ENCODE data around the gene SLC22A23.

Gene SLC22A23

DNA sequence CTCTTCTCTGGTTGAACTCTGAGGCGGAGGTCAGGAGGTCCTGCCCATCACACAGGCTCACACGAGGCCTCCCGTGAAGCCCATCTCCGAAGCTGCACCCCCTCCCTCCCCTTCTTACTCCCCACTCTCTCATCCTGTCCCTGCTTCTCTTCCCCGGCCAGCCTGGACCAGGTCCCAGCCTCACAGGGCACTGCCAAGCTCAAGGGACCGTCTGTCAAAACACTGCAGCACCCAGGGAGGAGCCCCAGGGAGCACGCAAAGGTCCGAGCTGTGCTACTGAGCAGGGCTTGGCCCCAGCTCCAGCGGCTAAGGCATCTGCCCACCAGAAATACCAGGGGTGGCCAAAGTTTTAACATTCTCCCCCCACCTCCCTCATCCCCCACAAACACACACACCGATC lies 128.1 kb downstream of the SLC22A23 start:
- DNase-seq (ENCODE audit: insufficient read length), result no peak
- no peak for FAIRE-seq
- TF ChIP-seq TAF1 (IDR thresholded peaks at IDR 0.05; ENCODE audit: borderline replicate concordance, low read depth, low read length), result no peak
- TF ChIP-seq POLR2AphosphoS5 (IDR thresholded peaks at IDR 0.05; ENCODE audit: low read depth, low read length), result no peak
- no peak for TF ChIP-seq POLR2A (IDR thresholded peaks at IDR 0.05; ENCODE audit: low read depth, low read length)

DNA sequence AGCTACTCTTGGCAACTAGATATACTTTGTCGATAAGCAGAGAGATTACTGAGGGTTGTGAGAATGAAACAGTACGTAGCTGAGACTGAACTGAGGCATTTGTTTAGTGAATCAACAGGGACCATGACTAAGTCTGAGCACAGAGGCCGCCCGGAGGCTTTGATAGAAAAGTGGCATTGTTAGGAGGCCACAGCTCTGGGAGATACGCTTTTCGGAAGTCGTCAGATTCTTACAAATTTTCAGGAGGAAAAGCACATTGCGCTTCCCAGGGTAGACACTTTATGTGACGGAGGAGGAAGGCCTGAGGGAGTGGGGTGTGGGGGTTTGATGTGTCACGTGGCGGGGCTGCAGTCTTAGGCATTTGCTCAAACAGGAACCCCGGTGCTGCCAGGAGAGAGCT lies 128.7 kb downstream of the SLC22A23 start:
- FAIRE-seq (no peak), DNase-seq (ENCODE audit: insufficient read length) (no peak)
- TF ChIP-seq POLR2AphosphoS5 (IDR thresholded peaks at IDR 0.05; ENCODE audit: low read depth, low read length) (no peak), POLR2A (IDR thresholded peaks at IDR 0.05; ENCODE audit: low read depth, low read length) (no peak), TAF1 (IDR thresholded peaks at IDR 0.05; ENCODE audit: borderline replicate concordance, low read depth, low read length) (no peak)

DNA sequence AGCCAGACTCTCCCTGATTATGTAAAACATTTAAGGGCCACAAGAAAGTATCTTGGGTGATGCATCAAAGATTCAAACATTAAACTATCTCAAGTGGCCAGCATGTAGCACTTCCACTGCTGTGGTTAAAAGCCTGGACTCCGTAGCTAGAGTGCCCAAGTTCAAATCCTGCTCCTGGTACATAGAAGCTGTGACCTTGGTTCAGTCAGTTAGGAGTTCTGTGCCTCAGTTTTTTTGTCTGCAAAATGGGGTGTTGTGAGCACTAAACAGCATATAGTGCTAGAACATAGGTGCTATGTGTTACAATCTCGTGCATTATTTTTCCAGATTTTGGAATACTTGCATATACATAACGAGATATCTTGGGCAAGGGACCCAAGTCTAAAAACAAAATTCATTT lies 129.4 kb downstream of the SLC22A23 start:
- FAIRE-seq (no peak), DNase-seq (ENCODE audit: insufficient read length) (no peak)
- TF ChIP-seq POLR2AphosphoS5 (IDR thresholded peaks at IDR 0.05; ENCODE audit: low read depth, low read length), result no peak

DNA sequence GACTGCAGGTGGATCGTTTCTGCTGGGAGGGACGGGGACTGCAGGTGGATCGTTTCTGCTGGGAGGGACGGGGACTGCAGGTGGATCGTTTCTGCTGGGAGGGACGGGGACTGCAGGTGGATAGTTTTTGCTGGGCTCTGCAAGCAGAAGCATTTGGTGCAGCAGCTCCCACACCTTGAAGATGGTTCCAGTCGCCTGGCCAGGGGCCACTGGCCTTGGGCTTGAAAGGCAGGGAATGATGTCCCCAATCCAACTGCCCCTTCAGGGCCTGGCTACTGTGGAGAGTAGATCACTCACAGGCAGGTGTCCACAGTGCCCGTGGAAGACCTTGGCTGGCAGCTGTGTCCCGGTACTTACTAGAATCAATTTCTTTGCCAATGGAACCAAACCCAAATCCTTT lies 129.9 kb downstream of the SLC22A23 start:
- DNase-seq (ENCODE audit: insufficient read length) (no peak), FAIRE-seq (no peak)
- TF ChIP-seq POLR2A (IDR thresholded peaks at IDR 0.05; ENCODE audit: low read depth, low read length), result no peak
- TF ChIP-seq TAF1 (IDR thresholded peaks at IDR 0.05; ENCODE audit: borderline replicate concordance, low read depth, low read length), result no peak
- TF ChIP-seq POLR2AphosphoS5 (IDR thresholded peaks at IDR 0.05; ENCODE audit: low read depth, low read length), result no peak

DNA sequence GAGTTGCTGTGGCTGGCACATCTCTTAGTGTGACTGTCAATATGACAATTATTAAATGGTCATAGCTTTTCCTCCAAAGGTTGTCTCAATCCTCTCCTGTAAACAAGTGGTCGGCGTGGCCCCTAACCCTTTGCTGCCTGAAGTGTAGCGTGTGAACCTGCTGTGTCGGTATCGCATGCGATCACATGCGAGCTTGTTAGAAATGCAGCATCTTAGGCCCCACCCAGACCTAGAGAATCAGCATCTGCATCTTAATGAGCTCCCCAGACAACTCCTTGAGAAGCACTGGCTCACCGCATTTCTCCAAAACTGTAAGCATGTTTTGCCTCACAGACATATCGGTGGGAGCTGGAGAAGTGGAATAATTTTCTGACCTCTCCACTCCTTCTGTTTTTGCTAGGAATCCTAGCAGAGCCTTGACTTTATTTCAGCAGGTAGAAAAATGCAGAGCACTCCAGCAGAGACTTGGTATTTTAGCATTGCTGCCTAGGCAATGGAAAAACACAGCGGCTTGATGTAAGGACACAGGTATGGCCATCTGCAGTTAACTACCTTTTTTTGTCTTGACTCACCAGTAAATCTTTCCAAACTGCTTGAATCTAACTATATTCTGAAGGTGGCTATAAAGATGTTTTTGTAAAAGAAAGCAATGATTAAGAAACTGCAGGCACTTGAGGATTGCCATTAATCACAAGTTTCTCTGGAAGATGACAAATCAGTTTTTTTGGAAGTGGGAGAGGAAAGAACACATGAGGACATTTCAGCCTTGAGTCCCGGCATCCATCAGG lies 130.5 kb downstream of the SLC22A23 start:
- FAIRE-seq (no peak), DNase-seq (ENCODE audit: insufficient read length) (no peak)
- TF ChIP-seq POLR2A (IDR thresholded peaks at IDR 0.05; ENCODE audit: low read depth, low read length) (no peak), POLR2AphosphoS5 (IDR thresholded peaks at IDR 0.05; ENCODE audit: low read depth, low read length) (no peak), TAF1 (IDR thresholded peaks at IDR 0.05; ENCODE audit: borderline replicate concordance, low read depth, low read length) (no peak)

DNA sequence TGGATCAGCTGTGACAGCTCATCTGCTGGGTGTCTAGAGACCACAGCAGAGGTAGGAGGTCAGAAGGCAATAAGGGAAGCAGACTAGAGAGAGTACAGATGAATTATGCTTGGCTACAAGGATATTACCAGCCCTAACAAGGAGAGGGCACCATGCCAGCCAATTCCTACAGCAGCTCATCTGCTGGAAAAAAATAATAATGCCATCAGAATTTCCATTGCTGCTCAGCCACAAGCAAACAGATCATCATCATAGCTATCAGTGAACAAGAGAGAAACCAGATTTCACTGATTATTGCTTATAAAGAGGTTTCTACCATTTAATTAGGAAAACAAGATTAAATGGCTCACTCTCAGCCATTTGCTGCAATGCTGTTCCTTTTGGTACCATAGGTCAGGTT lies 131.6 kb downstream of the SLC22A23 start:
- DNase-seq (ENCODE audit: insufficient read length), result no peak
- no peak for FAIRE-seq

DNA sequence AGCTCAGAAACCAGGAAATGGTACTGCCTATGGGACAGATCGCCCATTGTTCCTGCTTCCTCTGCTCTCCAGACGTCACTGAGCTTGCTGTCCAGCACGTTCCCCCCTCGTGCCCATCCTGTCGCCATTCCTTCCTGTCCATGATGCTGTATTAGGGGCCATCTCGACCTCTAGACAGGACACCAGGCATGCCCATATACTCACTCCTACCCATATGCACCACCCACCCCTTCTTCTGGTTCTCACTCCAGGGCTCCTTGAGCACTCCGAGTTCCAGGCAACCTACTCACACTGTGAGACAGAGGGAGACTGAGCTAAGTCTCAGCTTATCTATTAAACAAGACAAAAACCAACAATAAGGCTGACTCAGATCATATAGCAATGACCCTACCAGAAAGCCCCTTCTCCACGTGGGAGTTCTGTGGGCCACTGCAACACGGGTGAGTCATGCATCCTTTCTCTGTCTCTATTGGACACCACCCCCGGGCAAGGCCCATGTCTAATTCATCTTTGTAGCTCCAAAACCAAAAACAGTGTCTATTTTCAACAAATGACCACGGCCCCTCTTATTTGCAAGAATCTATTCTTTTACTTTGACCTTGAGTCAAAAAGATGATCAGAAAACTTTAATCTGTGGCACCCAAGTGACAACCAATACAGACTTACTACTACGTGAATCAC lies 132.4 kb downstream of the SLC22A23 start:
- FAIRE-seq (no peak), DNase-seq (ENCODE audit: insufficient read length) (no peak)
- TF ChIP-seq POLR2AphosphoS5 (IDR thresholded peaks at IDR 0.05; ENCODE audit: low read depth, low read length) (no peak), POLR2A (IDR thresholded peaks at IDR 0.05; ENCODE audit: low read depth, low read length) (no peak), TAF1 (IDR thresholded peaks at IDR 0.05; ENCODE audit: borderline replicate concordance, low read depth, low read length) (no peak)

More for the DNA sequence above, 131.6 kb downstream of the SLC22A23 start:
- no peak for TF ChIP-seq POLR2AphosphoS5 (IDR thresholded peaks at IDR 0.05; ENCODE audit: low read depth, low read length)
- TF ChIP-seq POLR2A (IDR thresholded peaks at IDR 0.05; ENCODE audit: low read depth, low read length), result no peak
- no peak for TF ChIP-seq TAF1 (IDR thresholded peaks at IDR 0.05; ENCODE audit: borderline replicate concordance, low read depth, low read length)

DNA sequence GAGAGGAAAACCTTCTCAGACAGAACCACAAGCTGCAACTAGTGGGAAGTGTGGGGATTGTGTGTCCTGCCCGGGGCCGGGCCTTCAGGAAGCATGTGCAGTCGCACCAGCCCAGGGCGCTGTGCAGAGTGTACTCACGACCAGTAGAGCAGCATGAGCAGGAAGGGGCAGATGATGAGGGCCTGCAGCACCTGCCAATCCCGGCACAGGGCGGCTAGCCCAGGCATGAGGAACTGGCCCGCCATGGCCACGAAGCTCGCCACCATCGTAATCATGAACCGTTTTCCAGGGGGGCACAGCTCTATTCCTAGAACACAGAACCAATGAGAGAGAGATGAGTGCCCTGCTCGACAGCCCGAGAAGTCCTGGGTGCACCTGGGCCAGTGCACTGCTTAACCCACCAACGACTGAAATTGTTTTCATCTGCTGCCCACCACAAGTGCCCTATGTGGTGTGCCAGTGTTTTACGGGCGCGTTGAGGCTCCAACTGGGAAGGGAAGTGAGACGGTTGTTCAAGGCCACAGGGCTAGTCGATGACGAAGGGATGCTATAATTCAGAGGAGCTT lies 133.1 kb downstream of the SLC22A23 start:
- no peak for TF ChIP-seq POLR2A (IDR thresholded peaks at IDR 0.05; ENCODE audit: low read depth, low read length)
- TF ChIP-seq TAF1 (IDR thresholded peaks at IDR 0.05; ENCODE audit: borderline replicate concordance, low read depth, low read length), result no peak
- TF ChIP-seq POLR2AphosphoS5 (IDR thresholded peaks at IDR 0.05; ENCODE audit: low read depth, low read length), result no peak
- DNase-seq (ENCODE audit: insufficient read length) (no peak), FAIRE-seq (no peak)

DNA sequence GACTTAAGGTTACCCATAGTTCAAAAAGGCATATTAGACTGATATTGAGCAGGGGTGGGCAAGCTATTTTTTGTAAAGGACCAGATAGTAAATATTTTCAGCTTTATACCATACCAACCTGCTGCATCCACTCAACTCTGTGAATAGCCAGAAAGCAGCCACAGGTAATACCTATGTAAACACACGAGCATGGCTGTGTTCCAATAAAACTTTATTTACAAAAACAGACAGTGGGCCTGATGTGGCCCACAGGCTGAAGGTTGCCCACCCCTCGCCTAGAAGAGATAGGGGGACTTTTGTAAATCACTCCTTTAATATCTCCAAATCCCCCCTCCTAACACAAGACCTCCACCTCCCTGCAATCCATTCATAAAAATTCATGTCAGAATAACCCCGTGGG lies 133.7 kb downstream of the SLC22A23 start:
- TF ChIP-seq POLR2A (IDR thresholded peaks at IDR 0.05; ENCODE audit: low read depth, low read length) (no peak), TAF1 (IDR thresholded peaks at IDR 0.05; ENCODE audit: borderline replicate concordance, low read depth, low read length) (no peak), POLR2AphosphoS5 (IDR thresholded peaks at IDR 0.05; ENCODE audit: low read depth, low read length) (no peak)
- FAIRE-seq (no peak), DNase-seq (ENCODE audit: insufficient read length) (no peak)

DNA sequence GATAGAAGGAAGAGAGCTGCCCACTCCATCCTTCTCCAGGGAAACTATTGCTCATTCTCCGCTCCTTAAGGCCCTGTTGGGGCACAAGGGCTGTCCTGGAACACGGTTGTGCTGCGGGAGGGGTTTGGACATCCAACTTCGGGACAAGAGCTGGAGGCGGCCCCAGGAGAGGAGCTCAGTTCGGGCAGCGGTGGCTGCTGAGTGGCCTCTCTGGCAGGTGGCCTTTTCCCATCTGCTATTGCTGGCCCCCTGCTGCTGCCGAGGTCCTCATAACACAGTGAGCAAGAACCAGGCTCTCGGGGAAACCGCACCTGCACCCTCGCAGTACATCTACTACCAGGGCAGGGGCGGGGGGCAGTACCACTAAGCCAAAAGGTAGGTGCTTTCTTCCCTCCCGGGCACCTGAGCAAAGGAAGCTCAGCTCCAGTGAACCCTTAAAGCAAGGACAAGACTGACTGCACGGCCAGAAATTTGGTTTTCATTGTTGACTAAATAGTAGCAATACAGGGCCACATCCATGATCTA lies 134.4 kb downstream of the SLC22A23 start:
- TF ChIP-seq TAF1 (IDR thresholded peaks at IDR 0.05; ENCODE audit: borderline replicate concordance, low read depth, low read length) (no peak), POLR2A (IDR thresholded peaks at IDR 0.05; ENCODE audit: low read depth, low read length) (no peak), POLR2AphosphoS5 (IDR thresholded peaks at IDR 0.05; ENCODE audit: low read depth, low read length) (no peak)
- FAIRE-seq, result no peak

DNA sequence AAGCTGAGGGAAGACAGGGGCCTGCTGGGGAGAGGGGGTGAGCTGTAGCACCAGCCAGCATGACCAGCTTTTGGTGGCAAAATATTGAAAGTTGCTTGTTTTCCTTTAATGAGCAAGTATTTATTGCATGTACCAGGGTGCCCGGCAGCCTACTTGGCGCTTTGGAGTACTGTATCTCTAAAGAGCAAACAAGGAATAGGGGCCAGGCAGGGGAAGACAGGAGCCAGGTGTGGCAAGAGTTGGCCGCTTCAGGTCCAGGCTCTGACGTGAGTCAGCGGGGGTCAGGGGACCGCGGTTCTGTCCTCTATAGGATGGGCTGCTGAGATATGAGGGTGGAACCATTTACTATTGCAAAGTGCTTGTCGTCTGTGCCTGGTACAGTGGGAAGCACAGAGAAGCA lies 135.0 kb downstream of the SLC22A23 start:
- no peak for FAIRE-seq
- TF ChIP-seq POLR2AphosphoS5 (IDR thresholded peaks at IDR 0.05; ENCODE audit: low read depth, low read length) (no peak), TAF1 (IDR thresholded peaks at IDR 0.05; ENCODE audit: borderline replicate concordance, low read depth, low read length) (no peak), POLR2A (IDR thresholded peaks at IDR 0.05; ENCODE audit: low read depth, low read length) (no peak)
- DNase-seq (ENCODE audit: insufficient read length), result no peak

More for the DNA sequence above, 134.4 kb downstream of the SLC22A23 start:
- no peak for DNase-seq (ENCODE audit: insufficient read length)

Measured in GM12892 (cell line).